Ishikawa (cell line): ENCODE data around the gene SCFD1.

Experiments
- CEBPB ChIP-seq: IDR thresholded peaks from 2 replicates; pipeline ENCODE4 v1.6.1; 2012
- CREB1 ChIP-seq: IDR thresholded peaks from 2 replicates; pipeline ENCODE4 v1.6.1; 2012; ENCODE audit warnings: low read depth
- EGR1 ChIP-seq: IDR thresholded peaks from 2 replicates; pipeline ENCODE4 v1.6.1; 2012
- EP300 ChIP-seq: IDR thresholded peaks from 2 replicates; pipeline ENCODE4 v1.6.1; 2012; ENCODE audit warnings: borderline replicate concordance
- FOXM1 ChIP-seq: IDR thresholded peaks from 2 replicates; pipeline ENCODE4 v1.6.1; 2012; ENCODE audit warnings: low read depth, borderline replicate concordance
- MAX ChIP-seq: IDR thresholded peaks from 2 replicates; pipeline ENCODE4 v1.6.1; 2012
- NFIC ChIP-seq: IDR thresholded peaks from 2 replicates; pipeline ENCODE4 v1.6.1; 2012
- RAD21 ChIP-seq: IDR thresholded peaks from 2 replicates; pipeline ENCODE4 v1.6.1; 2012; ENCODE audit warnings: low read depth
- REST ChIP-seq: IDR thresholded peaks from 2 replicates; pipeline ENCODE4 v1.6.1; 2012; ENCODE audit warnings: low read depth, mild to moderate bottlenecking
- TAF1 ChIP-seq: IDR thresholded peaks from 2 replicates; pipeline ENCODE4 v1.6.1; 2012; ENCODE audit warnings: low read depth, mild to moderate bottlenecking
- TCF12 ChIP-seq: IDR thresholded peaks from 2 replicates; pipeline ENCODE4 v1.6.1; 2012; ENCODE audit warnings: low read depth
- TEAD4 ChIP-seq: IDR thresholded peaks from 2 replicates; pipeline ENCODE4 v1.6.1; 2012
- USF1 ChIP-seq: IDR thresholded peaks from 2 replicates; pipeline ENCODE4 v1.6.1; 2012
- YY1 ChIP-seq: IDR thresholded peaks from 2 replicates; pipeline ENCODE4 v1.6.1; 2012; ENCODE audit warnings: low read depth
- ZBTB7A ChIP-seq: IDR thresholded peaks from 2 replicates; pipeline ENCODE4 v1.6.1; 2012; ENCODE audit warnings: low read depth

SCFD1 gene

GRCh38 chr14:30708157-30708556 lies 86.0 kb downstream of the SCFD1 start:
- no peak for TF ChIP-seq RAD21
- TF ChIP-seq USF1 = no peak
- TF ChIP-seq TEAD4 = no peak
- no peak for TF ChIP-seq CEBPB
- no peak for TF ChIP-seq TAF1
- TF ChIP-seq REST = no peak
- no peak for TF ChIP-seq MAX
- TF ChIP-seq YY1 = no peak
- TF ChIP-seq NFIC = no peak
- TF ChIP-seq TCF12 = no peak

- no peak for TF ChIP-seq TCF12
- no peak for TF ChIP-seq YY1
- no peak for TF ChIP-seq RAD21
- TF ChIP-seq REST = no peak
- TF ChIP-seq CREB1 = no peak
- TF ChIP-seq CEBPB = no peak
- TF ChIP-seq NFIC = no peak
- no peak for TF ChIP-seq TAF1
- TF ChIP-seq ZBTB7A = no peak
- no peak for TF ChIP-seq FOXM1
- no peak for TF ChIP-seq TEAD4
- TF ChIP-seq USF1 = no peak
- TF ChIP-seq EGR1 = no peak
- TF ChIP-seq MAX = no peak
- no peak for TF ChIP-seq EP300
Observed at GRCh38 chr14:30709201-30709600, 87.1 kb downstream of the SCFD1 start.

GRCh38 chr14:30710876-30711275 lies 88.8 kb downstream of the SCFD1 start:
- TF ChIP-seq TEAD4 (no peak), RAD21 (no peak), CREB1 (no peak), TAF1 (no peak), NFIC (no peak), YY1 (no peak), TCF12 (no peak), ZBTB7A (no peak), REST (no peak), FOXM1 (no peak)

GRCh38 chr14:30719137-30719536 lies 97.0 kb downstream of the SCFD1 start:
- no peak for TF ChIP-seq TEAD4
- TF ChIP-seq ZBTB7A = no peak
- no peak for TF ChIP-seq CREB1
- TF ChIP-seq EGR1 = no peak
- no peak for TF ChIP-seq RAD21
- no peak for TF ChIP-seq REST
- no peak for TF ChIP-seq TAF1
- TF ChIP-seq NFIC = no peak
- no peak for TF ChIP-seq FOXM1
- no peak for TF ChIP-seq USF1
- no peak for TF ChIP-seq CEBPB
- no peak for TF ChIP-seq EP300
- TF ChIP-seq MAX = no peak
- TF ChIP-seq YY1 = no peak
- no peak for TF ChIP-seq TCF12
